Hepatocyte (in vitro differentiated cells): ENCODE results near the gene FOXP4. TPM values are rescaled to one million over a fixed set of nuclear protein-coding genes. Genes with fewer than 3 reads are reported as not detected.

Source experiments
- DNase-seq: peaks from one replicate; pipeline ENCODE4 v3.0.0-alpha.2; 2016; ENCODE audit warnings: low spot score
- H2AFZ ChIP-seq: fragments of 200-600 bp; sonication (generic); 2 replicates; pipeline ENCODE4 v1.6.0; 2016; ENCODE audit warnings: antibody characterized with exemption, mild to moderate bottlenecking
- H3K27ac ChIP-seq: fragments of 200-600 bp; sonication (generic); 2 replicates; pipeline ENCODE4 v1.5.1; 2016; ENCODE audit warnings: mild to moderate bottlenecking
- H3K27me3 ChIP-seq: fragments of 200-600 bp; sonication (generic); 2 replicates; pipeline ENCODE4 v1.6.1; 2016
- H3K36me3 ChIP-seq: fragments of 200-600 bp; sonication (generic); replicated peaks from 2 replicates; pipeline ENCODE4 v1.5.1; 2016; ENCODE audit warnings: low read depth; ENCODE audit not compliant: insufficient read depth
- H3K4me1 ChIP-seq: fragments of 200-600 bp; sonication (generic); 2 replicates; pipeline ENCODE4 v1.5.1; 2016; ENCODE audit warnings: mild to moderate bottlenecking, moderate library complexity; ENCODE audit not compliant: insufficient read depth
- H3K4me2 ChIP-seq: fragments of 200-600 bp; sonication (generic); 2 replicates; pipeline ENCODE4 v1.6.0; 2016
- H3K4me3 ChIP-seq: fragments of 200-600 bp; sonication (generic); 2 replicates; pipeline ENCODE4 v1.5.1; 2016; ENCODE audit warnings: mild to moderate bottlenecking
- H3K79me2 ChIP-seq: fragments of 200-600 bp; sonication (generic); 2 replicates; pipeline ENCODE4 v1.6.0; 2017; ENCODE audit warnings: mild to moderate bottlenecking
- H3K9me2 ChIP-seq: fragments of 200-600 bp; sonication (generic); replicated peaks from 2 replicates; pipeline ENCODE4 v1.6.0; 2017; ENCODE audit warnings: mild to moderate bottlenecking; ENCODE audit not compliant: insufficient read depth
- H3K9me3 ChIP-seq: fragments of 200-600 bp; sonication (generic); 2 replicates; pipeline ENCODE4 v1.5.1; 2016; ENCODE audit warnings: low read depth, mild to moderate bottlenecking
- H4K20me1 ChIP-seq: fragments of 200-600 bp; sonication (generic); 2 replicates; pipeline ENCODE4 v1.6.0; 2016; ENCODE audit warnings: mild to moderate bottlenecking; ENCODE audit not compliant: insufficient read depth, poor library complexity, severe bottlenecking
- EZH2 ChIP-seq: fragments of 200-600 bp; sonication (generic); IDR thresholded peaks from 2 replicates; pipeline ENCODE4 v1.6.1; 2016; ENCODE audit warnings: antibody characterized with exemption, mild to moderate bottlenecking, borderline replicate concordance
- EZH2phosphoT487 ChIP-seq: fragments of 200-600 bp; sonication (generic); IDR thresholded peaks from one replicate; pipeline ENCODE4 v1.6.1; 2018; ENCODE audit warnings: antibody characterized with exemption, mild to moderate bottlenecking, low read depth, moderate library complexity; ENCODE audit not compliant: unreplicated experiment, severe bottlenecking
- WGBS: methylation state at CpG from one replicate; pipeline ENCODE4 v1.1.6; 2016; ENCODE audit warnings: low lambda C conversion rate; ENCODE audit errors: missing lambda C conversion rate; 5-methylcytosine and 5-hydroxymethylcytosine counted together
- polyA plus RNA-seq: library from polyadenylated mRNA; unstranded; fragments of >200 nt; fragmentation: Nextera tagmentation; extraction: Ambion mirVana; gene quantifications from 2 replicates; pipeline ENCODE4 v1.2.1, GENCODE V29; 2016
- total RNA-seq: library from RNA; depleted of rRNA; stranded (reverse); fragments of >200 nt; gene quantifications from 2 replicates; pipeline ENCODE4 v1.2.3, GENCODE V29; 2014
- TF ChIP-seq, protein P1 (sequence below): fragments of 200-600 bp; sonication (generic); IDR thresholded peaks from 2 replicates; pipeline ENCODE4 v1.5.1; 2016; ENCODE audit warnings: antibody characterized with exemption, mild to moderate bottlenecking; ENCODE audit not compliant: poor library complexity

FOXP4 gene, protein sequence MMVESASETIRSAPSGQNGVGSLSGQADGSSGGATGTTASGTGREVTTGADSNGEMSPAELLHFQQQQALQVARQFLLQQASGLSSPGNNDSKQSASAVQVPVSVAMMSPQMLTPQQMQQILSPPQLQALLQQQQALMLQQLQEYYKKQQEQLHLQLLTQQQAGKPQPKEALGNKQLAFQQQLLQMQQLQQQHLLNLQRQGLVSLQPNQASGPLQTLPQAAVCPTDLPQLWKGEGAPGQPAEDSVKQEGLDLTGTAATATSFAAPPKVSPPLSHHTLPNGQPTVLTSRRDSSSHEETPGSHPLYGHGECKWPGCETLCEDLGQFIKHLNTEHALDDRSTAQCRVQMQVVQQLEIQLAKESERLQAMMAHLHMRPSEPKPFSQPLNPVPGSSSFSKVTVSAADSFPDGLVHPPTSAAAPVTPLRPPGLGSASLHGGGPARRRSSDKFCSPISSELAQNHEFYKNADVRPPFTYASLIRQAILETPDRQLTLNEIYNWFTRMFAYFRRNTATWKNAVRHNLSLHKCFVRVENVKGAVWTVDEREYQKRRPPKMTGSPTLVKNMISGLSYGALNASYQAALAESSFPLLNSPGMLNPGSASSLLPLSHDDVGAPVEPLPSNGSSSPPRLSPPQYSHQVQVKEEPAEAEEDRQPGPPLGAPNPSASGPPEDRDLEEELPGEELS
- total RNA-seq: 18.0 and 24.3 TPM in 2 replicates
- polyA plus RNA-seq: 79.9 and 87.8 TPM in 2 replicates

DNA sequence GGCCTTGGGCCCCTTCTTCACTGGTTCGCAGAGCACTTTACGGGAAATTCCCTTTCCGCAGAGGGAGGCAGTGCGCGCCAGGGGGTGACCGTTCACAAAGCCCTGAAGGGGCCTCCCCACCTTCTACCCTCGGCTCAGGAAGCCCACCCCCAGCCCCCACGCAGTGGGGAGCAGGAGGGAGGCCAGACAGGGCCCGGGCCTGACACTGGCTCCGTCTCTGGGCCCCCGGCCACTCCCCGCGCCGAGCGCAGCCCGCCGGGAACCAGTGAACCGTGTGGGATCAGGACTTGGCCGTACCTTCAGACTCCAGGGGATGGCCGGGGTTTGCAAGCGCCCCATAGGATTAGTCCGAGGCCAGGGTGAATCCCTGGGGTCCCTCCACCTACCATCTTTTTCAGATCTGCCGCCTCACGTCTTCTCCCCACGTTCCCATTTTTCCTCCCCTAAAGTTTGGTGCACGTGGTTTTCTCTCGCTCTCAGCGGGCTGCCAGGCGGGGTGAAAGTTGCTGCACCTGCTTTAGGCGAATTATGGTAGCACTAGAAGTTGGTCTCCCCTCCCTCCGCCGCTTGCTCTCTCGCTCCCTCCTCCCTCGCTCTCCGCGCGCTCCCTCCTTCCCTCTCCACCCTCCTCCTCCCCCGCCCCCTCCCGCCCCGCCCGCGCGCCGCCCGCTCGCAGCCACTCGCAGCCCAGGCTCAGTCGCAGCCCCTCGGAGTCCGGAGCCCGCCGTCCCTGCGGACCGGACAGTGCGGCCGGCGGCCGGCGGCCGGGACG, at the start of gene FOXP4:
TSS of gene FOXP4 (plus strand) at position 679 of the 772 bp plus-strand sequence. CDS start 19,380 bp downstream, outside the sequence.
- H3K4me3 ChIP-seq: peak within 1 kb of the TSS; percentile 97
- under 1% methylated on average over 45 of the region's 61 CpGs for WGBS
- H3K9me2 ChIP-seq: no peaks in the 10 kb centered on the region
- H2AFZ ChIP-seq: peak within 1 kb of the TSS; percentile 73
- H3K79me2 ChIP-seq: peaks cover 84% of the 10 kb centered on the region
- peaks cover 43% of the 10 kb centered on the region for H3K4me1 ChIP-seq
- H3K9me3 ChIP-seq: no peaks in the 10 kb centered on the region
- H3K4me2 ChIP-seq: peak within 1 kb of the TSS; percentile 98
- no peak for TF ChIP-seq EZH2
- TF ChIP-seq, protein P1, sequence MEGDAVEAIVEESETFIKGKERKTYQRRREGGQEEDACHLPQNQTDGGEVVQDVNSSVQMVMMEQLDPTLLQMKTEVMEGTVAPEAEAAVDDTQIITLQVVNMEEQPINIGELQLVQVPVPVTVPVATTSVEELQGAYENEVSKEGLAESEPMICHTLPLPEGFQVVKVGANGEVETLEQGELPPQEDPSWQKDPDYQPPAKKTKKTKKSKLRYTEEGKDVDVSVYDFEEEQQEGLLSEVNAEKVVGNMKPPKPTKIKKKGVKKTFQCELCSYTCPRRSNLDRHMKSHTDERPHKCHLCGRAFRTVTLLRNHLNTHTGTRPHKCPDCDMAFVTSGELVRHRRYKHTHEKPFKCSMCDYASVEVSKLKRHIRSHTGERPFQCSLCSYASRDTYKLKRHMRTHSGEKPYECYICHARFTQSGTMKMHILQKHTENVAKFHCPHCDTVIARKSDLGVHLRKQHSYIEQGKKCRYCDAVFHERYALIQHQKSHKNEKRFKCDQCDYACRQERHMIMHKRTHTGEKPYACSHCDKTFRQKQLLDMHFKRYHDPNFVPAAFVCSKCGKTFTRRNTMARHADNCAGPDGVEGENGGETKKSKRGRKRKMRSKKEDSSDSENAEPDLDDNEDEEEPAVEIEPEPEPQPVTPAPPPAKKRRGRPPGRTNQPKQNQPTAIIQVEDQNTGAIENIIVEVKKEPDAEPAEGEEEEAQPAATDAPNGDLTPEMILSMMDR: no peak
- peaks cover 38% of the 10 kb centered on the region for H4K20me1 ChIP-seq
- H3K27ac ChIP-seq: peak within 1 kb of the TSS; percentile 87
- DNase-seq: peak; percentile 96
- H3K36me3 ChIP-seq: no peaks in the 10 kb centered on the region
- H3K27me3 ChIP-seq: no peaks in the 10 kb centered on the region

DNA sequence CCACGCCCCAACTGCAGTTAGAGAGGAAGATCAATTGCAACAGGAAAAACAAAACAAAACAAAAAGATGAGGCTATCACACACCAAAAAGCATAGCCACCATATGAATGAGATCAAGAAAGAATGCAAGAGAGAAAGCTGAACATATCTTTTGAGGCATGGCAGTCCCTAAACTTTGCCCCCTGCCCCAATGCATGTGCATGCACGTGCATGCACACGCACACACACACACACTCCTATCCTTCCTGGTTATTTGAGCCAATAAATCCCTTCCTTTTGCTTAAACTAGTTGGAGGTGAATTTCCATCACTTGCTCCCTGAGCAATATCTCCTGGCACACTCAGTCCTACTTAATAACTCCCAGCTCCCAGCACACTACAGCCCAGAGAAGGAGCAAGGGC, 48.6 kb upstream of the FOXP4 start:
- H3K9me2 ChIP-seq: no peaks in the 10 kb centered on the region
- H3K27me3 ChIP-seq: no peaks in the 10 kb centered on the region
- no peaks in the 10 kb centered on the region for H3K36me3 ChIP-seq
- peaks cover 15% of the 10 kb centered on the region for H3K4me1 ChIP-seq
- H3K79me2 ChIP-seq: no peaks in the 10 kb centered on the region
- no peak for DNase-seq
- no peaks in the 10 kb centered on the region for H4K20me1 ChIP-seq
- whole genome bisulfite sequencing: 89% methylated on average over 3 of the region's 3 CpGs
- TF ChIP-seq, protein P1: no peak
- TF ChIP-seq EZH2phosphoT487 (no peak), EZH2 (no peak)
- H3K4me3 ChIP-seq: no peak overlapping the region
- H2AFZ ChIP-seq: no peak overlapping the region
- H3K27ac ChIP-seq: no peak overlapping the region
- H3K4me2 ChIP-seq: no peak overlapping the region
- H3K9me3 ChIP-seq: no peaks in the 10 kb centered on the region

DNA sequence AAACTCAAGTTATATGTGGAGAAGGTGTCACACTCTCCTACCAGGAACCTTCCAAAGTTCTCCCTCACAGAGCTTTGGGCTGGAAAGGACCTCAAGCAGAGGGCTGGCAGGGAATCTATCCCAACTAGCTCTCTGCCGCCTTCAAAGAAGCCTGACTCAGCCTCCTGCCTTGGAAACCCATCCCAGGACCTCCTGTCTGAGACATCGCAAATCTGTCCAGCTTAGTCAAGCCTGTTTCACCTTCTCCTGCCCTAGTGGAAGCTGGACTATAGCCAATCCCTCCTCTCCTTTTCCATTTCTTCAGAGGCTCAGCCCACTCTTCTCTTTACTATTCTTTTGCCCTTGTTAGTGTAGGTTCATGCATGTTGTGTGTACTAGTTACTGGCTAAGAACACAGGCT, 48.2 kb upstream of the FOXP4 start:
- Histone ChIP-seq H3K9me3 (no peaks in the 10 kb centered on the region), H3K36me3 (no peaks in the 10 kb centered on the region), H3K4me2 (no peak overlapping the region), H2AFZ (no peak overlapping the region), H3K9me2 (no peaks in the 10 kb centered on the region), H3K27me3 (no peaks in the 10 kb centered on the region), H3K4me3 (no peak overlapping the region), H3K79me2 (no peaks in the 10 kb centered on the region), H3K4me1 (peaks cover 19% of the 10 kb centered on the region), H3K27ac (no peak overlapping the region), H4K20me1 (no peaks in the 10 kb centered on the region)
- DNase-seq: no peak
- TF ChIP-seq EZH2phosphoT487 (no peak), EZH2 (no peak)
- TF ChIP-seq, protein P1: no peak
- WGBS: 70% methylated on average over 2 of the region's 2 CpGs
